Small intestine (tissue), 7 donors: ENCODE results near the gene NUTF2. TPM values are rescaled to one million over a fixed set of nuclear protein-coding genes. Genes with fewer than 3 reads are reported as not detected.
"Not testable (repeated sequence)": the region's sequence is repeated elsewhere in the genome, so short reads cannot be mapped to it uniquely, and the experiment has no call there.

Experiments used
- DNase-seq, 2 donors: peaks; one replicate each; pipeline versions ENCODE4 v3.0.0 to v3.0.0-alpha.2; 2013
- FAIRE-seq: peaks from 2 replicates; lab custom pipeline; 2012; peaks lifted over from hg19 to GRCh38; lab: Jason Lieb, UNC
- H3K27ac ChIP-seq, 3 donors: one replicate each; pipeline ENCODE4 v1.5.1; 2013; ENCODE audit warnings: low read length in 2 of 3, mild to moderate bottlenecking in 2 of 3, control low read depth in 1 of 3, inconsistent platforms in 1 of 3, low read depth in 1 of 3, moderate library complexity in 1 of 3
- H3K27me3 ChIP-seq, 3 donors: one replicate each; pipeline ENCODE4 v1.6.1; 2013; ENCODE audit warnings: low read length in 3 of 3, inconsistent platforms in 1 of 3; ENCODE audit not compliant: control insufficient read depth in 3 of 3, insufficient read depth in 3 of 3
- H3K36me3 ChIP-seq, 3 donors: one replicate each; pipeline ENCODE4 v1.6.1; 2013; ENCODE audit warnings: low read length in 3 of 3, inconsistent platforms in 1 of 3, low read depth in 1 of 3, mild to moderate bottlenecking in 1 of 3, moderate library complexity in 1 of 3; ENCODE audit not compliant: control insufficient read depth in 3 of 3, insufficient read depth in 2 of 3
- H3K4me1 ChIP-seq, 3 donors: one replicate each; pipeline ENCODE4 v1.6.1; 2013; ENCODE audit warnings: low read length in 2 of 3, inconsistent platforms in 1 of 3, low read depth in 1 of 3, mild to moderate bottlenecking in 1 of 3, moderate library complexity in 1 of 3; ENCODE audit not compliant: control insufficient read depth in 3 of 3, insufficient read depth in 2 of 3
- H3K4me3 ChIP-seq, 3 donors: one replicate each; pipeline ENCODE4 v1.5.1; 2013; ENCODE audit warnings: low read length in 3 of 3, control low read depth in 1 of 3, inconsistent platforms in 1 of 3, low read depth in 1 of 3, mild to moderate bottlenecking in 1 of 3, moderate library complexity in 1 of 3
- H3K9me3 ChIP-seq, 2 donors: one replicate each; pipeline ENCODE4 v1.6.1; 2013; ENCODE audit warnings: low read depth in 1 of 2, low read length in 1 of 2; ENCODE audit not compliant: control insufficient read depth in 2 of 2, insufficient read depth in 1 of 2
- WGBS, 3 donors: extraction: QIAGEN DNeasy Blood & Tissue Kit; methylation state at CpG; one replicate each; pipeline ENCODE4 v1.1.7; 2013; 5-methylcytosine and 5-hydroxymethylcytosine counted together
- polyA plus RNA-seq, 4 donors: library from polyadenylated mRNA; stranded (reverse) in 3 of 4; unstranded in 1 of 4; fragments of 200-250 nt in 3 of 4; fragments of 120-200 nt in 1 of 4; gene quantifications; one replicate each; pipeline versions ENCODE4 v1.2.1 to v1.2.3, GENCODE V29; 2013
- donor health status: healthy with polysubstance abuse.
- donor health status: control.
- donor health status: control.
- donor health status: Bipolar disorder and iron deficiency.
- donor health status: healthy.

The NUTF2 gene
- polyA plus RNA-seq, 4 donors = 77.3 to 115 (median 102) TPM

GRCh38 chr16:67825906-67826305 is 20.8 kb upstream of the NUTF2 start:
- FAIRE-seq (no peak), DNase-seq (no peak)
- Histone ChIP-seq H3K4me3 (no peak overlapping the region), H3K27me3 (no peaks in the 10 kb centered on the region), H3K4me1 (no peaks in the 10 kb centered on the region), H3K36me3 (peaks cover 0 to 56% (median 4%) of the 10 kb centered on the region in 3 donors), H3K9me3 (no peaks in the 10 kb centered on the region), H3K27ac (no peak overlapping the region)
- WGBS, 3 donors = 89 to 93% (median 93%) methylated on average over 14 of the region's 14 CpGs

GRCh38 chr16:67828651-67829050 is 18.1 kb upstream of the NUTF2 start:
- Histone ChIP-seq H3K4me3 (no peak overlapping the region), H3K27ac (no peak overlapping the region), H3K36me3 (peaks cover 0 to 72% (median 4%) of the 10 kb centered on the region in 3 donors), H3K4me1 (peaks cover 0 to 6% (median 3%) of the 10 kb centered on the region in 3 donors), H3K27me3 (no peaks in the 10 kb centered on the region), H3K9me3 (no peaks in the 10 kb centered on the region)
- FAIRE-seq (no peak), DNase-seq (no peak)
- 89 to 96% (median 94%) methylated on average over 4 of the region's 4 CpGs for WGBS, 3 donors

GRCh38 chr16:67833030-67833414 is 13.7 kb upstream of the NUTF2 start:
- Histone ChIP-seq H3K4me3 (peak overlapping the region; percentile 67 to 76 (median 69)), H3K4me1 (peaks cover 0 to 6% (median 3%) of the 10 kb centered on the region in 3 donors), H3K27ac (peak overlapping the region in 1 of 3 donors; percentile 21), H3K27me3 (no peaks in the 10 kb centered on the region), H3K36me3 (peaks cover 0 to 44% (median 4%) of the 10 kb centered on the region in 3 donors), H3K9me3 (no peaks in the 10 kb centered on the region)
- FAIRE-seq (no peak), DNase-seq (peak; percentile 23 to 26)
- 0 to 2% (median 1%) methylated on average over 3 of the region's 3 CpGs for WGBS, 3 donors

GRCh38 chr16:67833415-67834241 is 13.1 kb upstream of the NUTF2 start:
- 1% methylated on average over 46 to 49 of the region's 49 CpGs for WGBS, 3 donors
- FAIRE-seq (no peak), DNase-seq (peak; percentile 87 to 95)
- Histone ChIP-seq H3K27me3 (no peaks in the 10 kb centered on the region), H3K9me3 (no peaks in the 10 kb centered on the region), H3K27ac (peak overlapping the region in 1 of 3 donors; percentile 66), H3K4me1 (peaks cover 0 to 6% (median 3%) of the 10 kb centered on the region in 3 donors), H3K36me3 (peaks cover 0 to 38% (median 4%) of the 10 kb centered on the region in 3 donors), H3K4me3 (peak overlapping the region; percentile 67 to 76 (median 69))

GRCh38 chr16:67834242-67834614 is 12.5 kb upstream of the NUTF2 start:
- no peaks in the 10 kb centered on the region for H3K9me3 ChIP-seq
- peak overlapping the region in 1 of 3 donors; percentile 30 for H3K27ac ChIP-seq
- no peak for FAIRE-seq
- 67 to 82% (median 80%) methylated on average over 10 of the region's 10 CpGs for WGBS, 3 donors
- H3K27me3 ChIP-seq = no peaks in the 10 kb centered on the region
- peak overlapping the region in 2 of 3 donors; percentile 67 to 69 for H3K4me3 ChIP-seq
- no peak for DNase-seq
- H3K36me3 ChIP-seq = peaks cover 0 to 32% (median 4%) of the 10 kb centered on the region in 3 donors
- peaks cover 0 to 6% (median 3%) of the 10 kb centered on the region in 3 donors for H3K4me1 ChIP-seq

- H3K9me3 ChIP-seq, H3K27me3 ChIP-seq, H3K27ac ChIP-seq, H3K4me3 ChIP-seq, FAIRE-seq, H3K36me3 ChIP-seq, H3K4me1 ChIP-seq: not testable (repeated sequence)
- 25 to 70% (median 37%) methylated on average over 7 to 10 of the region's 10 CpGs for WGBS, 3 donors
- DNase-seq = peak; percentile 32 to 73
Measured at GRCh38 chr16:67837190-67837589, 9.5 kb upstream of the NUTF2 start.

DNA sequence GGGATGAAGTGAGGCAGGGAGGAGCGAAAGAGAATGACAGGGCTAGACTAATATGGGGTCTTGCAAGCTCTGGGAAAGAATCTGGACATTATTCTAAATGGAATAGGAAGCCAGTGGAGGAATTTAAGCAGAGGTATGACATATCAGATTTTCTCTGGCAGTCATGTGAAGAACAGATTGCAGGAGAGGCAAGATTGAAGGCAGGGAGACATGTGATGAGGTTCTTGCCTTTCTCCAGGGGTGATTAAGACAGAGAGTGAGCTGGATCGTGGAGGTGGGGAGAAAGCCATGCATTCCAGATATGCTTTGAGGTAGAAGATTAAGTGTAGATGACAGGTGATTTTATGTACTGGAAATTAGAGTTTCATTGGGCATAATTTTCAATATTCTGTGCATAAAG is 8.9 kb upstream of the NUTF2 start:
- 72 to 84% (median 72%) methylated on average over 2 of the region's 2 CpGs for WGBS, 3 donors
- Histone ChIP-seq H3K36me3 (no peaks in the 10 kb centered on the region), H3K27me3 (no peaks in the 10 kb centered on the region), H3K4me1 (peaks cover 0 to 3% (median 3%) of the 10 kb centered on the region in 3 donors), H3K27ac (no peak overlapping the region), H3K4me3 (no peak overlapping the region), H3K9me3 (no peaks in the 10 kb centered on the region)
- DNase-seq (no peak), FAIRE-seq (no peak)

GRCh38 chr16:67841198-67841815 is 5.4 kb upstream of the NUTF2 start:
- FAIRE-seq = no peak
- Histone ChIP-seq H3K27ac (peak overlapping the region in 2 of 3 donors; percentile 95 to 99), H3K4me1 (peaks cover 13 to 28% (median 15%) of the 10 kb centered on the region in 3 donors), H3K4me3 (peak overlapping the region in 2 of 3 donors; percentile 77 to 92), H3K9me3 (no peaks in the 10 kb centered on the region), H3K36me3 (peaks cover 0 to 9% (median 0%) of the 10 kb centered on the region in 3 donors), H3K27me3 (no peaks in the 10 kb centered on the region)
- WGBS, 3 donors = 44 to 50% (median 47%) methylated on average over 17 of the region's 17 CpGs
- no peak for DNase-seq
